Endometrial microvascular endothelial cells (primary cell): Measurements from ENCODE around the gene SFXN4. TPM values are rescaled to one million over a fixed set of nuclear protein-coding genes. Genes with fewer than 3 reads are reported as not detected.
"Not testable (repeated sequence)": the region's sequence is repeated elsewhere in the genome, so short reads cannot be mapped to it uniquely, and the experiment has no call there.

Experiments
- in situ Hi-C: cut with HindIII; loops from 2 replicates; pipeline ENCODE4 v1.10.0; 2017; ENCODE audit warnings: low sequenced_read_pairs, low pct_unique_long_range_greater_than_20kb; ENCODE audit errors: inconsistent ontology term
- total RNA-seq: library from RNA; depleted of rRNA; stranded (reverse); fragments of >200 nt; gene quantifications from one replicate; pipeline ENCODE4 v1.2.3, GENCODE V29; 2015; ENCODE audit errors: inconsistent ontology term

The SFXN4 gene
- total RNA-seq, 1 donor from 2014 or later: 23.5 TPM

DNA sequence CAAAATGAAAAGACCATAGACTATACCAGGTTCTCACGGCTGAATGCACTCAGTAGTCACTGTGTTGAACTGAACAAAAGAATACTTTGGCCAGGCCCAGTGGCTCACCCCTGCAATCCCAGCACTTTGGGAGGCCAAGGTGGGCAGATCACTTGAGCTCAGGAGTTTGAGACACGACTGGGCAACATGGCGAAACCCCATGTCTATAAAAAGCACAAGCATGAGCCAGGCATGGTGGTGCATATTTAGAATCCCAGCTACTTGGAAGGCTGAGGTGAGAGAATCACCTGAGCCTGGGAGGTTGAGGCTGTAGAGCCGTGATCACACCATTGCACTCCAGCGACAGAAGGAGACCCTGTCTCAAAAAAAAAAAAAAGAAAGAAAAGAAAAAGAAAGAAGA lies 12.5 kb downstream of the SFXN4 start:
- in situ Hi-C loops: no loop called here

DNA sequence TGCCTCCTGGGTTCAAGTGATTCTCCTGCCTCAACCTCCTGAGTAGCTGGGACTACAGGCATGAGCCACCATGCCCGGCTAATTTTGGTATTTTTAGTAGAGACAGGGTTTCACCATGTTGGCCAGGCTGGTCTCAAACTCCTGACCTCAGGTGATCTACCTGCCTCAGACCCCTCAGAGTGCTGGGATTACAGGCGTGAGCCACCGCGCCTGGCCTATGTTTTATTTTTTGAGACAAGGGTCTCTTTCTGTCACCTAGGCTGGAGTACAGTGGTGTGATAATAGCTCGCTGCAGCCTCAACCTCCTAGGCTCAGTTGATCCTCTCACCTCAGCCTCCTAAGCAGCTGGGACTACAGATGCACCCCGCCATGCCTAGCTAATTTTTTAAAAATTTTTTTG lies 13.9 kb downstream of the SFXN4 start:
- in situ Hi-C loops: not testable (repeated sequence)

DNA sequence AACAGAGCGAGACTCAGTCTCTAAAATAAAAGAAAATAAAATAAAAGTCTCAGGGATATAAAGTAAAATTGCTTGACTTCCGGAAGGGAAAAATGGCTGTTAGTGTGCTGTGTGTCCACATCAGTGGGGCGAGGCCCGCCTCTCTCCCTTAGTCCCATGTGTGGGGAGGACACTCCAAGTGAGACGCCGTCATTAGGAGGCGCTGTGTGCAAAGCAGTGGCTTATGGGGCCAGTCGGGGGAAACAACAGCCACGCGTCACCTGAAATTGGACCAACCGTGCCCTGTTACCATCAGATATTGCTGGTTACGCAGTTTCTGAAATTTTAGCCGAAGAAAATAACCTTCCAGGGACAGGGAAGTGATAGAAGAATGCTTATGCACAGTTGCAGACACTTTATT lies 15.8 kb downstream of the SFXN4 start:
- in situ Hi-C loops: no loop called here

DNA sequence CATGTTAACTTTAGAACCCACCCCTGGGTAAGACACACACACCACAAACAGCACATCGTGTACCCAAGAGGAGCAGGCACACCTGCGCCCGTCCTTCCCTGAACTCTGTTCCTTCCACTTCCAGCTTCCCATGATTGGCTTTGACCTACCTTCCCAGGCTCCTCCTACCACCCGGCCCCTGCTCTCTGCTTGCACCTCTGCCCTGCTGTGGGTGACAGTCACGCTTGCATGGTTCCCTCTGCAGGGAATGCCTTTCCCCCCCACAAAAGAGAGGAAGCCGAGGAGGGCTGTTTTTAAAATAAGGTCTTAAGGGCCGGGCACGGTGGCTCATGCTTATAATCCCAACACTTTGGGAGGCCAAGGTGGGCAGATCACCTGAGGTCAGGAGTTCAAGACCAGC lies 16.4 kb downstream of the SFXN4 start:
- in situ Hi-C loops: no loop called here

DNA sequence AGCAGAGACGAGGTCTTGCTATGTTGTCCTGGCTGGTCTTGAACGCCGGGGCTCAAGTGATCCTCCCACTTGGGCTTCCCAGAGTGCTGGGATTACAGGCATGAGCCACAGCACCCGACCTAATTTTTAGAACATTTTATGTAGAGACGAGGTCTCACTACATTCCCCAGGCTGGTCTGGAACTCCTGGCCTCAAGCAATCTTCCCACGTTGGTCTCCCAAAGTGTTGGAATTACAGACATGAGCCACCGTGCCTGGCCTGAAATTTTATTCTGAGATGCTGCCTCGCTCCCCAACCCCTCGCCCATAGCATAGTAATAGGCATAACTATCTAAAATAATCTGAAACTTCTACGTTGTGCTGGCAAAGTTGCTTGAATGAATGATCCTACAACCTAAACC lies 21.9 kb downstream of the SFXN4 start:
- in situ Hi-C loops: no loop called here

DNA sequence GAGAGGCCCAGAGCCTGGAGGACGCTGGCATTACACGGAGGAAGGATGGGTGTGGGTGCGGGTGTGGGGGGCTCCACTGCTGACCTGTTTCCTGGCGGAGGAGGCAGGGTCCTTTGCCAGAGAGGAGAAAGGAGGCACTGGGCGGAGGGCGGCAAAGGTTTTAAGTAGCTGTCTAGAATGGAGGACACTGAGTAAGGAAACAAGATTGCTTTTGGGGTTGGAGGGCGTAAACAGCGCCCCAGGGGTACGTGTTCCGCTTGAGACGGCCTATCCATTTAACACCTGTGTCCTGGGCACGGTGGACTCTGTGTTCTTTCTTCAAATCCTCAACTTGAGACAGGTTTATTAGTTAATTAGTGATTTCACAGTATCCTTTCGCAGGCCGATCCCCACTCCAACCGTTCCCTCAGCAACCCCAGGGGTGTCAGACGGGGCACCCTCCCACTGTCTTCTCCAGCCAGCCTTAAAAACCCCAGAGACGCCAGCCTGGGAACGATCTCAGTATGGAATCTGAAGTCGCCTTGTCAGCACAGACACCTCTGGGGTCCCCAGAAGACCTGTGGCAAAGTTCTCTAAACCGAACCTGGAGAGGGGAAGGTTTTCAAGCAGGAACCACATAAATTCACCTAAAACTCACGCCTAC lies 24.8 kb downstream of the SFXN4 start:
- in situ Hi-C loops: no loop called here

DNA sequence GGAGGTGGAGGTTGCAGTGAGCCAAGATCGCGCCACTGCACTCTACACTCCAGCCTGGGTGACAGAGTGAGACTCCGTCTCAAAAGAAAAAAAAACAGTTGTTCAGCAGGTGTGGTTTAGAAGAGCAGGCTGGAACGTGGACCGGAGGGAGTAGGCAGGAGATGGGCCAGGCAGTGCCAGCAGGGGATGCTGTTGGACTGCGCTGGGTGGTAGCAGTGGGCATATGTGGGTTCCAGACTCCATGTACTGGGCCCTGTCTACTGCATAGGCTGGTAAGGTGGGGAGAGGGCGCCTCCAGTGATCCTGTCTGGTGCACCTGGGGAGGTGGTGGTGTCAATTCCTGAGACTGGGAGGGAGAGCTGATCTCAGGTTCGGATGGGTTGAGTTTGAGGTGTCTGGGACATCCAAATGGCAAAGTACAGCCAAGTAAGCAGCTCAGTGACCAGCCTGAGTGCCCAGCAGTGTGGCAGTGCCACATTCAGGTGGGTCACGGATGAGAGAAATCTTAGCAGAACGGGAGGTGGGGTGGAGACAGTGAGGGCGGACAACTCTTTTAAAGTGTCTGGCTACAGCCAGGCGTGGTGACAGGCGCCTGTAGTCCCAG lies 25.9 kb downstream of the SFXN4 start:
- in situ Hi-C loops: no loop called here

DNA sequence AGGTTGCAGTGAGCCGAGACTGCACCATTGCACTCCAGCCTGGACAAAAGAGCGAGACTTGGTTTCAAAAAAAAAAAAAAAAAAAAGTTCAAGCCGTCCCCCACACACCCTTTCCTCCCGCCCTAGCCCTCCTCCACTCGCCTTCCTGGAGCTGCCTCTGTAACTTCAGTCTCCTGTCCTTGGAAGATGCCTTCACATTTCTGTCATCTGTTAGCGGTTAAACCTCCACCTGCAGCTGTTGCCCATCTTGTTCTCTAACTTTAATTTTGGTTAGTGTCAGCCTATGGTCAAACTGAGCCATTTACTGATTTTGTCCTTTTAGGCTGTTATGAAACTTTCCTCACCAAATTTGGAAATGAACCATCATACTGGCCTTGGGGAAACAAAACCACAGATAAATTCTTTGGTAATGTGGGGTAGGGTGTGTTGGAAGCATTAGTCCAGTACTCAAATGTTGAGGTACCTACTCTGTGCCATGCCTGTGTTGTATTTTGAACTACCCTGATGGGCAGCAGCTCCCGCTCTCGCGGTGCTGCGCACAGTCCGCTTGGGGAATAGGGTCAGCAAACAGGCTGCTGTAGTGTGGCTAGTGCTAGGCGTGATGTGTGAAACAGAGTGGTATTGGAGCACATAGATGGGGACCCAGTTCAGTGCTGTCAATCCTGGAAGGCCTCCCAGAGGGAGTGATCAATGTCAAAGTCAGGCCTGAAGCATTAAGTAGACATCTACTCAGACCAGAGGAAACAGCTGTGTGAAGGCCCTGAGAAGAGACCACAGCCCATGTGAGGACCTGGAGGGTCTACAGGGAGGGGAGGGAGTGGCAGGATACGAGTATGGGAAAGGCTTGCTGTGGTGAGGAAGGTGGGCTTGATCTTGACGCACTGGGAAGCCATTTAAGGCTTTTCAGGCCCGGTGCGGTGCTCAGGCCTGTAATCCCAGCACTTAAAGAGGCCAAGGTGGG lies 26.9 kb downstream of the SFXN4 start:
- in situ Hi-C loops: no loop called here

DNA sequence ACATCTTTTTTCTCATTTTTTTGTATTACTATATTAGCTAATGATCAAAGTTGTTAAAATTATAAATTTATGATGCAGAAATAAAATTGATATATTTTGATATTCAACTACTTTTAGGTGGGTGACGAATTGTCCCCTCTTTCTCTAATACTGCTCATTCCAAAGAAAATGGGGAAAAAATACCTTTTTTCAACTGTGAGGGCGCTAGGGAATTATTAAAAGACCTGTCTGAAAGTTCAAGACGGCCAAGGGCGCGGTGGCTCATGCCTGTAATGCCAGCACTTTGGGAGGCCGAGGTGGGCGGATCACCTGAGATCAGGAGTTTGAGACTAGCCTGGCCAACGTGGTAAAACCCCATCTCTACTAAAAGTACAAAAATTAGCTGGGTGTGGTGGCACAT lies 27.6 kb downstream of the SFXN4 start:
- in situ Hi-C loops: not testable (repeated sequence)

DNA sequence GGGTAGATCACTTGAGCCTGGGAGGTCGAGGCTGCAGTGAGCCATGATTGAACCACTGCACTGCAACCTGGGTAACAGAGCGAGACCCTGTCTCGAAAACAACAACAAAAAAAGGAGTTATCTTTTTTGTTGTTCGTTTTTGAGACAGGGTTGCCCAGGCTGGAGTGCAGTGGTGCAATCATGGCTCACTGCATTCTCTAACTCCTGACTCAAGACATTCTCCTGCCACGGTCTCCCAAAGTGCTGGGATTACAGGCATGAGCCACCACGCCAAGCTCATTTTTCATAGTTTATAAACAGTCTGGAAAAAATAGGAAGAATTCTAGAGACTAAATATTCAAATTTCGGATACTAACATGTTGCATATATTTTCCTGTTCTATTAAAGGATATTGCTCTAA lies 29.4 kb downstream of the SFXN4 start:
- in situ Hi-C loops: no loop called here

DNA sequence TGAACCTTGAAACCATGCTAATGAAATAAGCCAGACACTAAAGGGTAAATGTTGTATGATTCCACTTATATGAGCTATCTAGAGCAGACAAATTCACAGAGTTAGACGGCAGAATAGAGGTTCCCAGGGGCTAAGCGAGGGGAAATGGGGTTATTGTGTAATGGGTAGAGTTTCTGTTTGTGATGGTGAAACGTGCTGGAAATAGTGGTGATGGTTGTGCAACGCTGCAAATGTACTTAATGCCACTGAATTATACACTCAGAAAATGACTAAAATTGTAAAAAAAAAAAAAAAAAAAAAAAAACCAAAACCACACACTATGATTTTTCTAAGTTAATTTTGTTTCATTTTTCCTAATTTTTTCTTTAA lies 30.0 kb downstream of the SFXN4 start:
- in situ Hi-C loops: no loop called here

DNA sequence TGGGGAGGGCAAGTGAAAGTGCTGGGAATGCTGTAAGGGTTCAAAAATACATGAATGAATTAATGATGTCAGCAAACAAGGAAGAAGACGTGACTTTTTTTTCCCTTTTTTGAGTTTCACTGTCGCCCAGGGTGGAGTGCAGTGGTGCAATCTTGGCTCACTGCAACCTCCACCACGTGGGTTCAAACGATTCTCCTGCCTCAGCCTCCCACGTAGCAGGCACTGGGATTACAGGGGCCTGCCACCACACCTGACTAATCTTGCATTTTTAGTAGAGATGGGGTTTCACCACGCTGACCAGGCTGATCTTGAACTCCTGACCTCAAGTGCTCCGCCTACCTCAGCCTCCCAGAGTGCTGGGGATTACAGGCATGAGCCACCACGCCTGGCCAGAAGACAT lies 31.6 kb downstream of the SFXN4 start:
- in situ Hi-C loops: no loop called here

DNA sequence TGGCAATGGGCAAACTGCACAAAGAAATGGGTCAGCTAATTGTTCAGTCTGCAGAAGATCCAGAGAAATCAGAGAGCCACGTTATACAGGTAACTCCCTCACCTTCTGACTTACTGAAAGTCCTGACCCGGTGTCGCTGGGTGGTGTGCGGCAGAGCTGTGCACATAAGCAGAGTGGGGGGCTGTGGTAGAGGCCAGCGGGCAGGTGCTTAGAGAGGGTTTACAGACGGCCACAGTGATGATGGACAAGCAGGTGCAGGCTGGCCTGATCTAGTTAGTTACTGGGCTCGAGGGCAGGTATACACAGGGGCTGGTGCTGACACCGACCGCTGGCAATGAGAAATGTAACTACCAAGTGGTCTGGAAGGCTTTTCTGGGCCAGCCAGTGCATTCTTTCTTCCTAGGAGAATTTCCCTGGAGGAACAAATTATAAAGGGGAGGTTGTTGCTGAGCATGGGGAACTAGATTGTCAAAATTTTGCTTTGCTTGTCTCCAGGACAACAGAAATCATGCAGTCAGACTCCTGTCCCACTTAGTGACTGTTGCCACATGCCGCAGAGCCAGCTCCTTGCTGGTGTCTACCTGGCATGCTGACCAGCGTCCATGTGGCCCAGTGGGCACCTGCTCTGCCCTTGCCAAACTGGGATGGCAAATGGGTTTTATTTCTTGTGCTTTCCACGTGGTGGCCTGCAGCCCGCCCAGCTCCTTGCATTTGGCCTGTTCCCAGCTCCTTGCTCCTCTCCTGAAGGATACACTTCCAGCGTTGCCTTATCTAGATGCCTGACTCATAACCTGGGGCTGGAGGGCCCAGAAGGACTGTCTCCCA lies 32.8 kb downstream of the SFXN4 start:
- in situ Hi-C loops: no loop called here

DNA sequence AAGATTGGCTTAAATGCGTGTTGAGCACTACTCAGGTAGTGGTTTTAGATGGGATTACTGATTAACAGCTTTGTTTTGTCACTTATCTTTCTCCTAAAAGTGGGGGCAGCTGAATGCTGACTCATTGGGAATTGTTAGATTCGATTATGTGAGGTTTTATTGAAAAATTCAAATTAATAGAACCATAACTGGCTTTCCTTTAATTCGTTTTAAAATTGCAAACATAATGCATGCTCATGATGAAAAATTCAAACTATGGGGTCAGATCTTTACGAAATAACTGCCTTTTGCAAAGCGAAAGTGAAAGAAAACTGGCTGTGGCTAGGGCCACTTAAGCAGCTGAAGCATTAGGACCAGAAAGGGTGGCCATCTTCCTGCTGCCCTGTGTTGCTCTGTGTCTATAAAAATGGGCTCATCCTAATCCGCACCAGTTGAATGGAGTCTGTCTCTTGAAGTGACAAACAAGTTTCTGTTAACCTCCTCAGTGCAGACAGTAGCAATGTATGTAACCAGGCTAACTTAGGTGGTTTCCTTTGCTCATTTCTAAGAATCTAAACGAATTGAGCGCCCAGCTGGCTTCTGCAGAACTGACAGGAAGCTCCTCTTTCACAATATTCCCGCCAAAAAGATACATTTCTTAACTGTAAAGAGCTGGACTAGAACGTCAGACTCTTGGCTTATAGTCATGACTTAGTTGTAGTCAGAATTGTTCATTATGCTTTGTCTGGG lies 33.8 kb downstream of the SFXN4 start:
- in situ Hi-C loops: no loop called here

DNA sequence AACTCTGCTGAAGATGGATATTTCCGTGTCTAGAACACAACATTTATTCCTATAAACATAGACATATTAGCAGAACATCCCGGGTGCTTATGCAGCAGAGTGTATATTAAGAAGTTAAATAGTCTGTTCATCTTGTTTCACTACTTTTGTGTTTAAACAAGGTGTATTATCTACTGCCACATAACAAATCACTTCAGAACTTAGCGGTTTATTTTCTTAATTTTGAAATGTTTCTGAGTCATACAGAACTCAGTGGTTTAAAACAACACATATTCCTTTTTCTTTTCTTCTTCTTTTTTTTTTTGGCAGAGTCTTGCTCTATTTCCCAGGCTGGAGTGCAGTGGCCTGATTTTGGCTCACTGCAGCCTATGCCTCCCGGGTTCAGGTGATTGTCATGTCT lies 35.8 kb downstream of the SFXN4 start:
- in situ Hi-C loops: no loop called here

DNA sequence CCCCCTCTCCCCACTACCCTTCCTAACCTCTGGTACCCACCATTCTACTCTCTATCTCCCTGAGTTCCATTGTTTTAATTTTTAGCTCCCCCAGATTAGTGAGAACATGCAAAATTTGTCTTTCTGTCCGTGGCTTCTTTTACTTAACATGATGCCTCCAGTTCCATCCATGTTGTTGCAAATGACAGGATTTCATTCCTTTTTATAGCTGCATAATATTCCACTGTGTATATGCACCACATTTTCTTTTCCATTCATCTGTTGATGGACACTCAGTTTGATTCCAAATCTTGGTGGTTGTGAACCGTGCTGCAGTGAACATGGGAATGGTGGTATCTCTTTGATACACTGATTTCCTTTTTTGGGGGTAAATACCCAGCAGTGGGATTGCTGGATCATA lies 39.6 kb downstream of the SFXN4 start:
- in situ Hi-C loops: no loop called here

DNA sequence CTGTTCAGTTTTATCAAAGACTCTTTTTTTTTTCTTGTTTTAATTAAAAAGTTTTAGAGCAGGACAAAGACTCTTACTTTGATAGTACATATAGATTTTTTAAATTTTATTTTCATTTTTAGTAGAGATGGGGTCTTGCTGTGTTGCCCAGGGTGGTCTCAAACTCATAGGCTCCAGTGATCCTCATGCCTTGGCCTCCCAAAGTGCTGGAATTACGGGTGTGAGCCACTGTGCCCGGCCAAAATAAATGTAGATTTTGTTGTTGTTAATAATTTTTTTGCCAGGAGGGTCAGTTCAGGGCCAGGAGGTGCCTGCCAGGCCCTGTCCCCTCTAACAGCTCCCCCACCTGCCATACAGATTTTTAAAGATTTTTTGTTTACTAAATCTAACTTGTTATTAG lies 44.6 kb downstream of the SFXN4 start:
- in situ Hi-C loops: no loop called here

DNA sequence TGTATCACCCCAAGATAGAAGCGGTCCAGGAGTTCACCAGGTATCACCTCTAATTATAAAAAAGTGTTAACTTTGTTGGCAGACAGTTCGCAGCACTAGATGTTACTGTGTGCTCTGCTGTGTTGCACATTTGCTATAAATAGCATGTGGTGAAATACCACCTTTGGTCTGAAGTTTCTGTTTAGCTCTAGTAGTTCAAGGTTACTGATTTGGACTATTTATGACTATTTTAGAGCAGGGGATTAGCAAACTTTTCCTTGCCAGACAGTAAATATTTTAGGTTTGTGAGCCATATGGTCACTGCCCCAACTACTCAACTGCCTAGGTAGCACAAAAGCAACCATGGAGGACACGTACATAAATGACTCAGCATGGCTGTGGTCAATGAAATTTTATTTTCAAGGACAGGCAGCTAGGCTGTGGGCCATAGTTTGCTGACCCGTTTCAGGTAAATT lies 45.1 kb downstream of the SFXN4 start:
- in situ Hi-C loops: no loop called here

DNA sequence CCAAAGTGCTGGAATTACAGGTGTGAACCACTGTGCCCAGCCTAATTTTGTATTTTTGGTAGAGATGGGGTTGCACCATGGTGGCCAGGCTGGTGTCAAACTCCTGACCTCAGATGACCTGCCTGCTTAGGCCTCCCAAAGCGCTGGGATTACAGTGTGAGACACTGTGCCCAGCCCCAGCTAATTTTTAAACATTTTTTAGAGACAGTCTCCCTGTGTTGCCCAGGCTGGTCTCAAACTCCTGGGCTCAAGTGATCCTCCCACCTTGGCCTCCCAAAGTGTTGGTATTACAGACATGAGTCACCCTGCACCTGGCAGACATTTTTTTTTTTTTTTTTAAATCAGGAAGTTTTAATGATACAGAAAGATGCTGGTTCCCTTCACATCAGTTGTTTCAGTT lies 46.1 kb downstream of the SFXN4 start:
- in situ Hi-C loops: no loop called here
